Esophagus (tissue), 2 donors: ENCODE results near the gene MRPS18A. TPM values are rescaled to one million over a fixed set of nuclear protein-coding genes. Genes with fewer than 3 reads are reported as not detected.

ENCODE experiments used
- H3K27ac ChIP-seq, 2 donors: one replicate each; pipeline ENCODE4 v1.5.1; 2013; ENCODE audit warnings: low read depth in 2 of 2, mild to moderate bottlenecking in 2 of 2, inconsistent platforms in 1 of 2, low read length in 1 of 2, moderate library complexity in 1 of 2
- H3K27me3 ChIP-seq, 2 donors: one replicate each; pipeline ENCODE4 v1.6.1; 2013; ENCODE audit warnings: low read length in 2 of 2, control low read depth in 1 of 2, mild to moderate bottlenecking in 1 of 2; ENCODE audit not compliant: insufficient read depth in 2 of 2, control insufficient read depth in 1 of 2
- H3K36me3 ChIP-seq, 2 donors: one replicate each; pipeline ENCODE4 v1.6.1; 2013; ENCODE audit warnings: low read length in 1 of 2; ENCODE audit not compliant: control insufficient read depth in 2 of 2, insufficient read depth in 2 of 2
- H3K4me1 ChIP-seq, 2 donors: one replicate each; pipeline ENCODE4 v1.6.1; 2013; ENCODE audit warnings: low read length in 1 of 2; ENCODE audit not compliant: control insufficient read depth in 2 of 2, insufficient read depth in 2 of 2
- H3K4me3 ChIP-seq, 2 donors: one replicate each; pipeline ENCODE4 v1.5.1; 2013; ENCODE audit warnings: low read length in 2 of 2, mild to moderate bottlenecking in 2 of 2, low read depth in 1 of 2, moderate library complexity in 1 of 2
- H3K9me3 ChIP-seq, 2 donors: one replicate each; pipeline ENCODE4 v1.6.1; 2013; ENCODE audit warnings: mild to moderate bottlenecking in 2 of 2, low read depth in 1 of 2, low read length in 1 of 2, moderate library complexity in 1 of 2; ENCODE audit not compliant: control insufficient read depth in 2 of 2, insufficient read depth in 1 of 2
- WGBS, 2 donors: extraction: QIAGEN DNeasy Blood & Tissue Kit; methylation state at CpG; one replicate each; pipeline ENCODE4 v1.1.7; 2013; 5-methylcytosine and 5-hydroxymethylcytosine counted together
- polyA plus RNA-seq, 2 donors: library from polyadenylated mRNA; stranded (reverse); fragments of 200-250 nt; gene quantifications; one replicate each; pipeline ENCODE4 v1.2.3, GENCODE V29; 2013
- donor health status: healthy with polysubstance abuse.
- donor health status: Bipolar disorder and iron deficiency.

Gene MRPS18A
- 10 to 100 TPM; 33.3 to 70.0 TPM for polyA plus RNA-seq

DNA sequence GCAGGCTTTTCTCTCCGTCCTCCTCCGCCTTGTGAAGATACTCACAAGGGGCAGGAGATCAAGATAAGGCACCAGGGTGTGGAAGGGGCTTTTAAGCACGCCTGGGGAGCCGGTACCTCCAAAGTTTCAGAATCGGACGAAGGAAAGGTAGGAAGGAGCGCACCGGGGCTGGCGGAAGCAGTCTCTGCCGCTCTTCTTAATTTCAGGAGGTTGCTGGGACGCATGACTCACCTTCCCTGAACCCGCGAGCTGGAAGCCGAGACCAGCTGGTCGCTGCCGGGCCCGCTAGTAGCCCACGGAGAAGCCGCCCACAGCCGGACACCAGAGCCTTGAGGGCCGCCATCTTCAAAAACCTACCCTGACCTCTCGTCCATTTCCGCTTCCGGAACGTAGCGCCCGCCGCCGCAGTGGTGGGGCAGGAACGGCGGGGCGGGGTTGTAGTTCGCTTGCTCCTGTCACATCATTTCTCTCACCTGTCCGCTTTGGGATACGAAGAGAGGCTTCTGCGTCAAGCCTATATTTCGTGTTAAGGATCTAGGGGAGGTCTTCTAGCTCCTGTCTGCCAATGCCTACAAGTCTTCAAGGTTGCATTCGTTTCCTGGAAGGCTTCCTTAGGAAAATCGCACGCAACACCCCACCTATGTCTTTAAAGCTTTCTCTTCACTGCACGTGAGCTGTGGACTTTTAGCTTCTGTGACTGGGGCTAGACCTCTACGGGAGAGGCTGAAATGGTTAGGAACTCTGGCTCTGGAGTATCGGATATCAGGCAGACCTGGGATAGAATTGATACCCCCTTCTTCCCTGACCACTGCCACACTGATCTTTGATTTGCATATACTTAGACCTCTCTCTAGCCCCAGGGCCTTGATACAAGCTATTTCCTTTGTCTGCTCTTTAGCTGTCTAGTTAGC is at the start of gene MRPS18A:
Gene MRPS18A, minus strand, starts transcription at position 355 of the 911 bp plus-strand sequence. Its CDS starts 12 bp downstream, at position 343.
- WGBS, 2 donors = 8 to 10% methylated on average over 43 of the region's 43 CpGs
- Histone ChIP-seq H3K9me3 (no peaks in the 10 kb centered on the region), H3K4me3 (peak within 1 kb of the TSS; percentile 64 to 98), H3K27me3 (no peaks in the 10 kb centered on the region), H3K4me1 (peaks cover 0 to 6% of the 10 kb centered on the region in 2 donors), H3K27ac (peak within 1 kb of the TSS; percentile 75 to 79), H3K36me3 (no peaks in the 10 kb centered on the region)

DNA sequence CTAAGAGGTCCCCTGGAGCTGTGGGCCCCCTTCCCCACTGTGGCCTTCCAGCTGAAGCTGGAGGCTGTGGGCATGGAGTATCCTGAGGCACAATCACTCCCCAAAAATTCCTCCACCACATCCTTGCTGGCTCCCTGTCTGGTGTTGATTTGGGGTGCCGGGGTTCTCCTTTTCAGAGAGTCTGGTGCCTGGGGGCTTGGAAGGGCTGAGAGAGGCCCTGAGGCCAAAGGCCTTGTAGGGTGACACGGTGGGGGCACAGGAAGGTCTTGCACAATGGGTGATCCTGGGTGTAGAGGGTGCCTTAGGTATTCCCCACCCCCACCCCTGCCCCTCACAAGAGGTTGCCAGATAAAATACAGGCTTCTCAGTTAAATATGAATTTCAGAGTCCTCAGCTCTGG is 49.3 kb upstream of the MRPS18A start:
- WGBS, 2 donors = 71 to 73% methylated on average over 2 of the region's 2 CpGs
- Histone ChIP-seq H3K4me3 (no peak overlapping the region), H3K36me3 (no peaks in the 10 kb centered on the region), H3K4me1 (peaks cover 4 to 23% of the 10 kb centered on the region in 2 donors), H3K9me3 (no peaks in the 10 kb centered on the region), H3K27ac (no peak overlapping the region), H3K27me3 (no peaks in the 10 kb centered on the region)

- 84 to 93% methylated on average over 2 of the region's 2 CpGs for WGBS, 2 donors
- H3K4me3 ChIP-seq = no peak overlapping the region
- no peak overlapping the region for H3K27ac ChIP-seq
- no peaks in the 10 kb centered on the region for H3K27me3 ChIP-seq
- no peaks in the 10 kb centered on the region for H3K9me3 ChIP-seq
- H3K36me3 ChIP-seq = no peaks in the 10 kb centered on the region
- peaks cover 4 to 23% of the 10 kb centered on the region in 2 donors for H3K4me1 ChIP-seq
These were observed 48.7 kb upstream of the MRPS18A start for GRCh38 chr6:43736211-43736786.

- H3K27me3 ChIP-seq = no peaks in the 10 kb centered on the region
- no peak overlapping the region for H3K4me3 ChIP-seq
- peaks cover 4 to 23% of the 10 kb centered on the region in 2 donors for H3K4me1 ChIP-seq
- no peak overlapping the region for H3K27ac ChIP-seq
- no peaks in the 10 kb centered on the region for H3K36me3 ChIP-seq
- H3K9me3 ChIP-seq = no peaks in the 10 kb centered on the region
- 75 to 78% methylated on average over 2 of the region's 2 CpGs for WGBS, 2 donors
These were observed 48.1 kb upstream of the MRPS18A start for GRCh38 chr6:43735642-43736199.

DNA sequence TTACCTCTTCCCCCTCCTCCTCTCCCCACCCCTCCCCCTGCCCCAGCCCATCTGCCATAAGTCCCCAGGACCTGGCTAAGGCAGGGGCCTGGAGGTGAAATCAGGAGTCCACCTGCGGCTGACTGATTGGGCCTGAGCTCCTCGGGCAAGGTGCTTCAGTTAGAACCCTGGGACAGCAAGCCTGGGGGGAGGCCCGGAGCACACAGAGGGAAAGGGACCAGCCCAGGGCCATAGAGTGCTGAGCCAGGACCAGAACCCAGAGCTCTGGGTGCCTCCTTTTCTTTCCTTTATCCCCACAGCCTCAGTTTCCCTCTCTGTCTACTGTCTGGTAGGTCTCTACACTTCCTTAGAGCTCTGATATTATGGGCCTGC is 46.7 kb upstream of the MRPS18A start:
- Histone ChIP-seq H3K4me3 (no peak overlapping the region), H3K9me3 (peaks cover 0 to 2% of the 10 kb centered on the region in 2 donors), H3K36me3 (no peaks in the 10 kb centered on the region), H3K4me1 (peaks cover 4 to 23% of the 10 kb centered on the region in 2 donors), H3K27me3 (no peaks in the 10 kb centered on the region), H3K27ac (no peak overlapping the region)
- WGBS, 2 donors = 63 to 84% methylated on average over 3 of the region's 3 CpGs

GRCh38 chr6:43733471-43734293 is 46.1 kb upstream of the MRPS18A start:
- Histone ChIP-seq H3K27ac (peak overlapping the region; percentile 45 to 69), H3K4me1 (peaks cover 4 to 23% of the 10 kb centered on the region in 2 donors), H3K4me3 (no peak overlapping the region), H3K9me3 (peaks cover 0 to 2% of the 10 kb centered on the region in 2 donors), H3K27me3 (no peaks in the 10 kb centered on the region), H3K36me3 (no peaks in the 10 kb centered on the region)
- WGBS, 2 donors = 38 to 48% methylated on average over 10 of the region's 10 CpGs

DNA sequence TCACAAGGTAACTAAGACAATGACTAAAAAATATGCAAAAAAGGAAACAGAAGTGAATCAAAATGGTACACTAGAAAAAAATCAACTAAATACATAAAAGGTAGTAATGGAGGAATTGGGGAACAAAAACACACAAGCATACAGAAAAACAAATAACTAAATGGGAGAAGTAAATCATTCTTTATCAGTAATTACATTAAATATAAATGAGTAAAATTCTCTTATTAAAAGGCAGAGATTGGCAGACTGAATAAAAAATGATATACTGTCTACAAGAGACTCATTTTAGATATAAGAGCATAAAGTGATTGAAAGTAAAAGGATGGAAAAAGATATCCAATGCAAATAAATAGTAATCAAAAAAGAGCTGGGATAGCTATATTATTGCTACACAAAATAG is 43.0 kb upstream of the MRPS18A start:
- H3K4me1 ChIP-seq = peaks cover 4 to 11% of the 10 kb centered on the region in 2 donors
- no peaks in the 10 kb centered on the region for H3K27me3 ChIP-seq
- no peak overlapping the region for H3K4me3 ChIP-seq

DNA sequence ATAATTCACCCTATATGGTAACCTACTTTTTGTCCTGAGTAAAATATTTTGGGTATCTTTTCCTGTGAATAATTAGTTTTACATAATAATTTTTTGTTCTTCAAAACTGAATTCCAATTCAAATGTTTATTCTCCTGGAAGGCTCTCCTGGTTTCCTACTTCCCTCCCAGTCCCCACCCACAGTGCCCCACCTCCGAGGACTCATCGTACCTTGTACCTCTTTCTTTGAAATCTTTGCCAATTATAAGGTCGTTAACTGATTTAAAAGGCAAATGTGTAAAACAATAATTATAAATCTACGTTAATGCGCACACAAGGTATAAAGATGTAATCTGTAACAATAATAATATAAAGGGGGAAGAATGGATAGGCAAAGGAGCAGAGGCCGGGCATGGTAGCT is 41.9 kb upstream of the MRPS18A start:
- Histone ChIP-seq H3K9me3 (peaks cover 0 to 2% of the 10 kb centered on the region in 2 donors), H3K27ac (no peak overlapping the region), H3K4me1 (peaks cover 2 to 20% of the 10 kb centered on the region in 2 donors), H3K36me3 (no peaks in the 10 kb centered on the region), H3K27me3 (no peaks in the 10 kb centered on the region), H3K4me3 (no peak overlapping the region)
- WGBS, 2 donors = 85 to 86% methylated on average over 6 of the region's 6 CpGs

More for the DNA sequence above, 43.0 kb upstream of the MRPS18A start:
- Histone ChIP-seq H3K27ac (no peak overlapping the region), H3K9me3 (peaks cover 0 to 2% of the 10 kb centered on the region in 2 donors), H3K36me3 (no peaks in the 10 kb centered on the region)

DNA sequence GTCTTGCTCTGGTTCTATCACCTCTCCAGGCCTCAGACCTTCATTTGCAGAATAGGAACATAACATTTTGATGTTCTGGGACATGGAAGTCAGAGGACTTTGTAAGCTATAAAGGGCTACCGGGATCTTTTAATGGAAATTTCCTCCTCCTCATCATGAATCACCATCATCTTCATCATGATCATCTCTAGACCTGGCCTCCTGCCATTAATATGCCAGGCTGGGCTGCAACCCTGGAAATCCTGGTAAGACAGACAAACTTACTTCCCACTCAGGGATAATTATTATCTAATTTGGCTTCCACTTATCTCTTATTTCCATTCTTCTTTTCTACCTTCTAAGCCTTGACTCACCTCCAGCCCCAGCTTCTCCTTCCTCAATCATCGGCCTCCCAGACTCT is 41.0 kb upstream of the MRPS18A start:
- Histone ChIP-seq H3K27ac (no peak overlapping the region), H3K4me3 (no peak overlapping the region)
- 51% methylated on average over 2 of the region's 2 CpGs for WGBS, 2 donors

More for the DNA sequence above, 41.0 kb upstream of the MRPS18A start:
- H3K4me1 ChIP-seq = peaks cover 0 to 15% of the 10 kb centered on the region in 2 donors
- H3K36me3 ChIP-seq = no peaks in the 10 kb centered on the region
- peaks cover 0 to 2% of the 10 kb centered on the region in 2 donors for H3K9me3 ChIP-seq
- no peaks in the 10 kb centered on the region for H3K27me3 ChIP-seq
